HG02938 (cell line): ENCODE results near the gene DOCK3.
A peak's percentile ranks its signal among the peaks of the same experiment; 100 is the strongest.
"Not testable (repeated sequence)": the region's sequence is repeated elsewhere in the genome, so short reads cannot be mapped to it uniquely, and the experiment has no call there.

Source experiments
- ATAC-seq: cut with Tn5 transposase; IDR thresholded peaks from one replicate; pipeline ENCODE4 v1.9.1; 2021; ENCODE audit warnings: mild to moderate bottlenecking, moderate library complexity; ENCODE audit not compliant: unreplicated experiment

The DOCK3 gene

GRCh38 chr3:50874876-50875275 lies 200.1 kb downstream of the DOCK3 start:
- ATAC-seq: not testable (repeated sequence)

GRCh38 chr3:50876947-50877346 lies 202.2 kb downstream of the DOCK3 start:
- ATAC-seq: no peak

GRCh38 chr3:50882733-50883132 lies 208.0 kb downstream of the DOCK3 start:
- ATAC-seq: not testable (repeated sequence)

GRCh38 chr3:50883755-50884154 lies 209.0 kb downstream of the DOCK3 start:
- no peak for ATAC-seq

- ATAC-seq: no peak
Observed at GRCh38 chr3:50885070-50885850, 210.5 kb downstream of the DOCK3 start.

- no peak for ATAC-seq
Observed at GRCh38 chr3:50890688-50891344, 216.1 kb downstream of the DOCK3 start.

- ATAC-seq: not testable (repeated sequence)
Observed at GRCh38 chr3:50901097-50901496, 226.4 kb downstream of the DOCK3 start.

GRCh38 chr3:50912746-50913145 lies 238.0 kb downstream of the DOCK3 start:
- no peak for ATAC-seq

GRCh38 chr3:50913260-50913659 lies 238.5 kb downstream of the DOCK3 start:
- ATAC-seq: no peak

- not testable (repeated sequence) for ATAC-seq
Observed at GRCh38 chr3:50922071-50922470, 247.3 kb downstream of the DOCK3 start.

- ATAC-seq: no peak
Observed at GRCh38 chr3:50923955-50924354, 249.2 kb downstream of the DOCK3 start.

GRCh38 chr3:50924638-50925037 lies 249.9 kb downstream of the DOCK3 start:
- no peak for ATAC-seq

GRCh38 chr3:50926868-50927267 lies 252.1 kb downstream of the DOCK3 start:
- no peak for ATAC-seq

- no peak for ATAC-seq
Observed at GRCh38 chr3:50930371-50931208, 255.9 kb downstream of the DOCK3 start.

GRCh38 chr3:50932918-50933317 lies 258.2 kb downstream of the DOCK3 start:
- not testable (repeated sequence) for ATAC-seq

- no peak for ATAC-seq
Observed at GRCh38 chr3:50936389-50936788, 261.7 kb downstream of the DOCK3 start.

GRCh38 chr3:50947419-50947818 lies 272.7 kb downstream of the DOCK3 start:
- no peak for ATAC-seq

- no peak for ATAC-seq
Observed at GRCh38 chr3:50950591-50950990, 275.9 kb downstream of the DOCK3 start.

GRCh38 chr3:50953825-50954414 lies 279.2 kb downstream of the DOCK3 start:
- no peak for ATAC-seq

GRCh38 chr3:50961386-50961785 lies 286.7 kb downstream of the DOCK3 start:
- ATAC-seq: no peak

- peak; percentile 79 for ATAC-seq
Observed at GRCh38 chr3:50971487-50971924, 296.8 kb downstream of the DOCK3 start.
